Transverse colon (tissue), 4 donors: Measurements from ENCODE around the gene CLASP2. TPM values are rescaled to one million over a fixed set of nuclear protein-coding genes. Genes with fewer than 3 reads are reported as not detected.

ENCODE experiments used
- DNase-seq: peaks from one replicate; pipeline ENCODE4 v3.0.0-alpha.2; 2019
- H3K27ac ChIP-seq, 4 donors: fragments of 200-600 bp; sonication (generic); 2 replicates each; pipeline ENCODE4 v1.5.1; 2016 to 2018; ENCODE audit warnings: inconsistent platforms in 4 of 4
- H3K27me3 ChIP-seq: fragments of 200-600 bp; sonication (generic); 2 replicates; pipeline ENCODE4 v1.5.1; 2017; ENCODE audit warnings: inconsistent platforms
- H3K36me3 ChIP-seq, 4 donors: fragments of 200-600 bp; sonication (generic); 2 replicates each; pipeline ENCODE4 v1.5.1; 2017 to 2019; ENCODE audit warnings: inconsistent platforms in 4 of 4
- H3K4me1 ChIP-seq, 4 donors: fragments of 200-600 bp; sonication (generic); 2 replicates each; pipeline ENCODE4 v1.5.1; 2017 to 2020; ENCODE audit warnings: inconsistent platforms in 4 of 4
- H3K4me3 ChIP-seq, 4 donors: fragments of 200-600 bp; sonication (generic); 1 replicate in 1 of 4; 2 replicates in 3 of 4; pipeline versions ENCODE4 v1.5.1 to v1.6.1; 2017 to 2019; ENCODE audit warnings: inconsistent platforms in 4 of 4
- H3K9me3 ChIP-seq, 2 donors: fragments of 200-600 bp; sonication (generic); 2 replicates each; pipeline ENCODE4 v1.5.1; 2017 to 2019; ENCODE audit warnings: inconsistent platforms in 2 of 2
- EP300 ChIP-seq: sonication (generic); formaldehyde crosslinking; IDR thresholded peaks from one replicate; pipeline ENCODE4 v1.6.1; 2017; ENCODE audit warnings: antibody characterized with exemption, low read depth
- POLR2A ChIP-seq: fragments of 450-650 bp; IDR thresholded peaks from one replicate; pipeline ENCODE4 v1.6.1; 2016; ENCODE audit warnings: antibody characterized with exemption, mild to moderate bottlenecking, moderate library complexity
- POLR2AphosphoS5 ChIP-seq, 3 donors: sonication (generic); formaldehyde crosslinking; IDR thresholded peaks; one replicate each; pipeline ENCODE4 v1.6.1; 2016; ENCODE audit warnings: antibody characterized with exemption in 3 of 3
- WGBS, 2 donors: methylation state at CpG; one replicate each; pipeline ENCODE4 v1.1.5; 2018; ENCODE audit warnings: low coverage in 1 of 2; 5-methylcytosine and 5-hydroxymethylcytosine counted together
- in situ Hi-C, 4 donors: fragments of 200-750 bp; cut with MboI; loops; one replicate each; pipeline versions ENCODE4 v1.15.0 to v1.15.1; 2017; ENCODE audit warnings: low sequenced_read_pairs in 3 of 4, low pct_ligation_motif_present in 1 of 4, low pct_unique_long_range_greater_than_20kb in 1 of 4
- intact Hi-C: fragments of 100-400 bp; cut with DNase I; formaldehyde crosslinking; loops from one replicate; pipeline ENCODE4 v1.15.1; 2023; ENCODE audit warnings: low total_unique reads
- total RNA-seq, 4 donors: library from RNA; depleted of rRNA; stranded (reverse); fragments of >200 nt; gene quantifications; one replicate each; pipeline ENCODE4 v1.1.0, GENCODE V29; 2016
- TF ChIP-seq, protein P1 (sequence below), 5 experiments: fragments of 200-600 bp in 3 of 5; fragments of 450-650 bp in 2 of 5; sonication (generic) in 3 of 5; IDR thresholded peaks; 1 replicate in 2 of 5; 2 replicates in 3 of 5; pipeline ENCODE4 v1.5.1; 2016 to 2017; ENCODE audit warnings: antibody characterized with exemption in 5 of 5, inconsistent platforms in 3 of 5, mild to moderate bottlenecking in 2 of 5, moderate library complexity in 1 of 5

The CLASP2 gene
- total RNA-seq, 4 donors from 2014 or later, result 50.0 to 119 (median 56.6) TPM

GRCh38 chr3:33751336-33751735 is 33.3 kb upstream of the CLASP2 start:
- Histone ChIP-seq H3K36me3 (no peaks in the 10 kb centered on the region), H3K4me3 (no peak overlapping the region), H3K27ac (no peak overlapping the region), H3K27me3 (no peaks in the 10 kb centered on the region), H3K9me3 (peaks cover 6 to 10% of the 10 kb centered on the region in 2 donors), H3K4me1 (no peaks in the 10 kb centered on the region)
- intact Hi-C loops (no loop called here), in situ Hi-C loops (no loop called here)
- WGBS, 2 donors, result 64 to 88% methylated on average over 2 of the region's 2 CpGs
- DNase-seq, result no peak
- TF ChIP-seq POLR2AphosphoS5 (IDR thresholded peaks at IDR 0.05), result no peak
- TF ChIP-seq EP300, result no peak
- TF ChIP-seq, protein P1, sequence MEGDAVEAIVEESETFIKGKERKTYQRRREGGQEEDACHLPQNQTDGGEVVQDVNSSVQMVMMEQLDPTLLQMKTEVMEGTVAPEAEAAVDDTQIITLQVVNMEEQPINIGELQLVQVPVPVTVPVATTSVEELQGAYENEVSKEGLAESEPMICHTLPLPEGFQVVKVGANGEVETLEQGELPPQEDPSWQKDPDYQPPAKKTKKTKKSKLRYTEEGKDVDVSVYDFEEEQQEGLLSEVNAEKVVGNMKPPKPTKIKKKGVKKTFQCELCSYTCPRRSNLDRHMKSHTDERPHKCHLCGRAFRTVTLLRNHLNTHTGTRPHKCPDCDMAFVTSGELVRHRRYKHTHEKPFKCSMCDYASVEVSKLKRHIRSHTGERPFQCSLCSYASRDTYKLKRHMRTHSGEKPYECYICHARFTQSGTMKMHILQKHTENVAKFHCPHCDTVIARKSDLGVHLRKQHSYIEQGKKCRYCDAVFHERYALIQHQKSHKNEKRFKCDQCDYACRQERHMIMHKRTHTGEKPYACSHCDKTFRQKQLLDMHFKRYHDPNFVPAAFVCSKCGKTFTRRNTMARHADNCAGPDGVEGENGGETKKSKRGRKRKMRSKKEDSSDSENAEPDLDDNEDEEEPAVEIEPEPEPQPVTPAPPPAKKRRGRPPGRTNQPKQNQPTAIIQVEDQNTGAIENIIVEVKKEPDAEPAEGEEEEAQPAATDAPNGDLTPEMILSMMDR (IDR thresholded peaks at IDR 0.05), result no peak
- no peak for TF ChIP-seq POLR2A

DNA sequence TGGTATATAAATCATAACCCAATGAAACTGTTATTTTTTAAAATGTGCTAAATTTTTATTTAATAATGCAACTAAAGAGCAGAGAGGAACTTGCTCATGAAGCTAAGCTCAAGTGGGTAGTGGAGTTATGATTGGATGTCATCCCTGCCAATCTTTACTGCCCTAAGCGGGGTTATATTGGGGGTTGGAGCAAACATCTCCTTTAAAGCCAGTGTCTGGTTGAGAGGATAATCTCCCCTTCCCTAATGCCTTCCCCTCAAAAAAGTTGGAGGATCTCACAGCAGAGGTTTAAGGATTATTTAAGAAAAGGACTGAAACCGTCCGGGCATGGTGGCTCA is 32.1 kb upstream of the CLASP2 start:
- WGBS, 2 donors, result 80 to 90% methylated on average over 1 to 3 of the region's 3 CpGs
- H3K27ac ChIP-seq, result no peak overlapping the region
- intact Hi-C loops (no loop called here), in situ Hi-C loops (no loop called here)
- no peak overlapping the region for H3K4me3 ChIP-seq
- no peak for DNase-seq
- TF ChIP-seq POLR2AphosphoS5 (IDR thresholded peaks at IDR 0.05) (no peak), EP300 (no peak), POLR2A (no peak)
- TF ChIP-seq, protein P1 (IDR thresholded peaks at IDR 0.05), result no peak
- no peaks in the 10 kb centered on the region for H3K27me3 ChIP-seq
- peaks cover 6 to 10% of the 10 kb centered on the region in 2 donors for H3K9me3 ChIP-seq
- H3K4me1 ChIP-seq, result no peaks in the 10 kb centered on the region
- H3K36me3 ChIP-seq, result no peaks in the 10 kb centered on the region

- no peaks in the 10 kb centered on the region for H3K36me3 ChIP-seq
- intact Hi-C loops (no loop called here), in situ Hi-C loops (no loop called here)
- peaks cover 3 to 9% of the 10 kb centered on the region in 2 donors for H3K9me3 ChIP-seq
- H3K27me3 ChIP-seq, result no peaks in the 10 kb centered on the region
- no peak for TF ChIP-seq POLR2A
- TF ChIP-seq, protein P1 (IDR thresholded peaks at IDR 0.05), result no peak
- no peak overlapping the region for H3K4me3 ChIP-seq
- H3K4me1 ChIP-seq, result no peaks in the 10 kb centered on the region
- WGBS, 2 donors, result 42 to 46% methylated on average over 2 of the region's 2 CpGs
- H3K27ac ChIP-seq, result no peak overlapping the region
- DNase-seq, result no peak
These were observed 31.6 kb upstream of the CLASP2 start for GRCh38 chr3:33749546-33750210.

DNA sequence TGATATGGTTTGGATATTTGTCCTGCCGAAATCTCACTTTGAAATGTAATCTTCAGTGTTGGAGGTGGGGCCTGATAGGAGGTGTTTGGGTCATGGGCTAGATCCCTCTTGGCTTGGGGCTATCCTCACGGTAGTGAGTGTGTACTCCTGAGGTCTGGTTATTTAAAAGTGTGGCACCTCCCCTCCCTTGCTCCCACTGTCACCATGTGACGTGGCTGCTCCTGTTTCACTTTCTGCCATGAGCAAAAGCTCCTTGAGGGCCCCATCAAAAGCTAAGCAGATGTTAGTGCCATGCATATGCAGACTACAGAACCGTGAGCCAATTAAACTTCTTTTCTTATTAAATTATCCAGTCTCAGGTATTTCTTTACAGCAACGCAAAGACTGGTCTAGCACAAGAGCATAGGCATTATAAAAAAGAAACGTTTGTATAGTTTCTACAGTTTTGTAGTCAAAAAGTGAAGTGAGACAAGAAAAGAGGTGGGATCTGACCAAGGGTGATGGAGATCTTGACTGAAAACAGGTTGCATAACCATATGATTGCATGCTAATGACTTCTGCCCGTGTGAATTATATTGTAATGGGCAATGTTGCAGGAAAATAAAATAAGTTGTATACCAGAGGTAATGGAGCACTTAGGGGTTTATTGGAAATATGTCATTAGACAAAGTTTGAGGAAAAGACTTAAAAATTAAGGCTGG is 28.5 kb upstream of the CLASP2 start:
- TF ChIP-seq, protein P1 (IDR thresholded peaks at IDR 0.05), result no peak
- TF ChIP-seq POLR2A, result no peak
- no peak for TF ChIP-seq EP300
- no peak for TF ChIP-seq POLR2AphosphoS5 (IDR thresholded peaks at IDR 0.05)
- Histone ChIP-seq H3K27ac (no peak overlapping the region), H3K9me3 (no peaks in the 10 kb centered on the region), H3K36me3 (no peaks in the 10 kb centered on the region), H3K4me3 (no peak overlapping the region), H3K4me1 (no peaks in the 10 kb centered on the region), H3K27me3 (no peaks in the 10 kb centered on the region)
- intact Hi-C loops, result no loop called here
- in situ Hi-C loops, result no loop called here
- 67 to 74% methylated on average over 6 to 7 of the region's 7 CpGs for WGBS, 2 donors
- DNase-seq, result peak; percentile 34
